ENCODE measurements around the gene SLIT3.

DNA sequence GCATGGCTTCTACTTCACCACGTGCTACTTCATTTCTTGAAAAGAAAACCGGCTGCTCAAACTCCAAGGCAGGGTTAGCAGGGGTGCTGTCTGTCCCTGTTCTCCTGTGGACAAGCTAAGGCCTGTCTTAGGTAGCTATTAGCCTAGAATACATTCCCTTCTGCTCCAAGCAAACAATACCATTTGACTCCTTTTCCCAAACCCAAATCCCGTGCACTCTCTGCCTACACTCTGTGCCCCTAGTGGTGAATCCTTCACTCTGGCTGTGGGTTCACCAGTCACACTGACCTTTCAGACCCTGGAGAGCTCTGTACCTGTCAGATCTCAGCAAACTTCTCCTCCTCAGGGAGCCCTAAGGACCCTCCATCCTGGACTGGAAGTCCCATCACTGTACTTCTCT, 211.6 kb downstream of the SLIT3 start:
- TF ChIP-seq EP300 (IDR thresholded peaks at IDR 0.05) = no peak
- no peak for TF ChIP-seq CTCF (IDR thresholded peaks at IDR 0.05)
- TF ChIP-seq POLR2A (IDR thresholded peaks at IDR 0.05) = no peak
